WTC11 (cell line): Measurements from ENCODE around the gene CALN1. TPM values are rescaled to one million over a fixed set of nuclear protein-coding genes. Genes with fewer than 3 reads are reported as not detected.

Source experiments
- ATAC-seq: fragments of 200-7000 bp; cut with Tn5 transposase; 2 replicates; pipeline ENCODE4 v1.10.0; 2021; ENCODE audit warnings: mild to moderate bottlenecking, moderate library complexity
- CTCF ChIA-PET: fragments of 300-600 bp; sonication (Branson Sonifier 250); formaldehyde crosslinking; loops from one replicate; lab custom pipeline; 2021; ENCODE audit warnings: antibody characterized with exemption; lab: Charles Lee
- POLR2A ChIA-PET: fragments of 350-600 bp; sonication (Branson Sonifier 250); formaldehyde crosslinking; loops from one replicate; lab custom pipeline; 2021; ENCODE audit warnings: antibody characterized with exemption; lab: Charles Lee
- DNase-seq: peaks from one replicate; pipeline ENCODE4 v3.0.0; 2021; ENCODE audit warnings: low spot score
- H3K27ac Mint-ChIP-seq: 2 replicates; pipeline ENCODE4 v1.8.0; 2021; ENCODE audit warnings: mixed read lengths
- H3K27me3 Mint-ChIP-seq: 2 replicates; pipeline ENCODE4 v1.8.0; 2021; ENCODE audit warnings: low read depth, mild to moderate bottlenecking, moderate library complexity, mixed read lengths
- H3K36me3 Mint-ChIP-seq: 2 replicates; pipeline ENCODE4 v1.8.0; 2021; ENCODE audit warnings: mixed read lengths
- H3K4me1 Mint-ChIP-seq: 2 replicates; pipeline ENCODE4 v1.8.0; 2022; ENCODE audit warnings: mixed read lengths
- H3K4me3 Mint-ChIP-seq: 2 replicates; pipeline ENCODE4 v1.8.0; 2021; ENCODE audit warnings: mild to moderate bottlenecking, moderate library complexity, mixed read lengths
- H3K9me3 Mint-ChIP-seq: 2 replicates; pipeline ENCODE4 v1.8.0; 2021; ENCODE audit warnings: mixed read lengths
- EMX1 ChIP-seq: fragments of 250-450 bp; sonication (Bioruptor Pico); IDR thresholded peaks from 2 replicates; pipeline ENCODE4 v1.8.0; 2021; ENCODE audit warnings: mild to moderate bottlenecking
- ESRRA ChIP-seq: sonication (generic); formaldehyde crosslinking; IDR thresholded peaks from 2 replicates; pipeline ENCODE4 v1.8.1; 2022; ENCODE audit warnings: mild to moderate bottlenecking, missing genetic modification reagents, borderline replicate concordance
- GTF2I ChIP-seq: fragments of 250-450 bp; sonication (Bioruptor Pico); conservative IDR thresholded peaks from 2 replicates; pipeline ENCODE4 v1.4.0; 2021; ENCODE audit warnings: mild to moderate bottlenecking
- JAZF1 ChIP-seq: fragments of 250-450 bp; sonication (Bioruptor Pico); IDR thresholded peaks from 2 replicates; pipeline ENCODE4 v1.9.0; 2021; ENCODE audit warnings: moderate library complexity, mild to moderate bottlenecking, inconsistent platforms
- TCF7 ChIP-seq: sonication (generic); formaldehyde crosslinking; IDR thresholded peaks from 2 replicates; pipeline ENCODE4 v1.8.0; 2022; ENCODE audit warnings: mild to moderate bottlenecking, low read depth, missing genetic modification reagents, moderate library complexity
- ZBTB21 ChIP-seq: sonication (generic); formaldehyde crosslinking; IDR thresholded peaks from 2 replicates; pipeline ENCODE4 v1.8.1; 2023; ENCODE audit warnings: mild to moderate bottlenecking, missing genetic modification reagents, borderline replicate concordance
- total RNA-seq: library from RNA; stranded (reverse); gene quantifications from 3 replicates; pipeline ENCODE4 v1.2.3, GENCODE V29; 2021
- TF ChIP-seq, protein P1 (sequence below): fragments of 250-450 bp; sonication (Bioruptor Pico); conservative IDR thresholded peaks from 2 replicates; pipeline ENCODE4 v1.9.0; 2021; ENCODE audit warnings: mild to moderate bottlenecking
- TF ChIP-seq, protein P2 (sequence below): fragments of 250-450 bp; sonication (Bioruptor Pico); IDR thresholded peaks from 2 replicates; pipeline ENCODE4 v1.9.0; 2021; ENCODE audit warnings: mild to moderate bottlenecking
- TF ChIP-seq, protein P3 (sequence below): sonication (generic); formaldehyde crosslinking; IDR thresholded peaks from 2 replicates; pipeline ENCODE4 v1.8.0; 2023; ENCODE audit warnings: missing genetic modification reagents, mild to moderate bottlenecking, borderline replicate concordance
- TF ChIP-seq, protein P4 (sequence below): fragments of 250-450 bp; sonication (Bioruptor Pico); IDR thresholded peaks from 2 replicates; pipeline ENCODE4 v1.8.0; 2021; ENCODE audit warnings: mild to moderate bottlenecking
- TF ChIP-seq, protein P5 (sequence below): sonication (generic); formaldehyde crosslinking; IDR thresholded peaks from 2 replicates; pipeline ENCODE4 v1.8.1; 2022; ENCODE audit warnings: low read depth, missing genetic modification reagents, borderline replicate concordance
- TF ChIP-seq, protein P6 (sequence below): sonication (generic); formaldehyde crosslinking; IDR thresholded peaks from 2 replicates; pipeline ENCODE4 v1.8.1; 2023; ENCODE audit warnings: mild to moderate bottlenecking, missing genetic modification reagents
- TF ChIP-seq, protein P7 (sequence below): sonication (generic); formaldehyde crosslinking; IDR thresholded peaks from 2 replicates; pipeline ENCODE4 v1.8.1; 2023; ENCODE audit warnings: mild to moderate bottlenecking, moderate library complexity, missing genetic modification reagents

Gene CALN1
- total RNA-seq, 1 experiment from 2014 or later = 10.5 TPM

DNA sequence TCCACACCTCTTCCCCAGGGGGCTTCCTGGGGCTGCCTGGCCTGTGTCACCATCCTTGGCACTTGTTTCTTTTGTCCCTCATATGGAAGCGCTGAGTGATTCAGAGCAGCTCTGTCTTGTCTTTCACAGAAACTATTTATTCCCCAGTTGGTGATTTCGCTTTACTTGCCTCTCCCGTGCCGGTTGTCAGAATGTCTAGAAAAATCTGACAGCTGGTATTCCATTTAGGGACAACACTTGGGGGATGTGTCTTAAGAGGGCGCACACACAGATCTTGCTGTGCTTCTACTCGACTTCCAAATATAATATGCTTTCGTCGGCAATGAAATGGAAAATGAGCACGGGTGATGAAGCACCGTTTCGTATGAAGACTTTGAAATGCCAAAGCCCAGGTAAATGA, 611.8 kb downstream of the CALN1 start:
- Mint-ChIP-seq H3K27ac (no peak overlapping the region), H3K36me3 (no peaks in the 10 kb centered on the region), H3K27me3 (no peaks in the 10 kb centered on the region), H3K4me3 (no peak overlapping the region), H3K4me1 (no peaks in the 10 kb centered on the region), H3K9me3 (no peaks in the 10 kb centered on the region)
- CTCF ChIA-PET = no interaction called here
- POLR2A ChIA-PET = no interaction called here
- TF ChIP-seq, protein P1, sequence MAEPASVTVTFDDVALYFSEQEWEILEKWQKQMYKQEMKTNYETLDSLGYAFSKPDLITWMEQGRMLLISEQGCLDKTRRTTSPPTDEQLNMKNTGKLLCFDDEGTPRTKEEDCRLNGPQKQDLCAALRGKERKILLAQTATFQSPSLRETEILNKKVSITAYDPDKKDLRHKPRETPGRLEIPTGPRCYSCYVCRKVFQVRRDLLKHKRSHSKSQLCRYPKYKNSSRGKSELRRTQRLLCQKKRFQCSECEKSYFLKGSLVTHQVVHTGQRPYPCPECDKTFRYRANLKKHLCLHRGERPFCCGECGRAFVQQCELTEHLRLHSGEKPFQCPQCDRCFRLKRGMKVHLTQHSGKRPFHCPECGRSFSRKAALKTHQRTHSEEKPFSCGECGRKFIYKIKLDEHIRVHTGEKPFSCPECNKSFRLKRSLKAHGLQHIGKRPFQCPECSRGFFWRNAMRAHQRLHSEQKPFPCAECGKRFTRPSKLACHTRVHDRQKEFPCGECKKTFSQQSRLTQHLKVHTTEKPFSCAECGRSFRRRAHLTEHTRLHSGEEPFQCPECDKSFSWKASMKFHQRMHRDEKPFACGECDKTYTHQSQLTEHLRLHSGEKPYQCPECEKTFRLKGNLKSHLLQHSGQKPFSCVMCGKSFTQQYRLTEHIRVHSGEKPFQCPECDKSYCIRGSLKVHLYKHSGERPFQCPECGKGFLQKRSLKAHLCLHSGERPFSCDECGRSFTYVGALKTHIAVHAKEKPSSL (CRISPR knock-in tag) = no peak
- TF ChIP-seq ESRRA (CRISPR knock-in tag) (no peak), EMX1 (CRISPR knock-in tag) (no peak), ZBTB21 (CRISPR knock-in tag) (no peak), GTF2I (CRISPR knock-in tag) (no peak), TCF7 (no peak), JAZF1 (CRISPR knock-in tag) (no peak)
- TF ChIP-seq, protein P2, sequence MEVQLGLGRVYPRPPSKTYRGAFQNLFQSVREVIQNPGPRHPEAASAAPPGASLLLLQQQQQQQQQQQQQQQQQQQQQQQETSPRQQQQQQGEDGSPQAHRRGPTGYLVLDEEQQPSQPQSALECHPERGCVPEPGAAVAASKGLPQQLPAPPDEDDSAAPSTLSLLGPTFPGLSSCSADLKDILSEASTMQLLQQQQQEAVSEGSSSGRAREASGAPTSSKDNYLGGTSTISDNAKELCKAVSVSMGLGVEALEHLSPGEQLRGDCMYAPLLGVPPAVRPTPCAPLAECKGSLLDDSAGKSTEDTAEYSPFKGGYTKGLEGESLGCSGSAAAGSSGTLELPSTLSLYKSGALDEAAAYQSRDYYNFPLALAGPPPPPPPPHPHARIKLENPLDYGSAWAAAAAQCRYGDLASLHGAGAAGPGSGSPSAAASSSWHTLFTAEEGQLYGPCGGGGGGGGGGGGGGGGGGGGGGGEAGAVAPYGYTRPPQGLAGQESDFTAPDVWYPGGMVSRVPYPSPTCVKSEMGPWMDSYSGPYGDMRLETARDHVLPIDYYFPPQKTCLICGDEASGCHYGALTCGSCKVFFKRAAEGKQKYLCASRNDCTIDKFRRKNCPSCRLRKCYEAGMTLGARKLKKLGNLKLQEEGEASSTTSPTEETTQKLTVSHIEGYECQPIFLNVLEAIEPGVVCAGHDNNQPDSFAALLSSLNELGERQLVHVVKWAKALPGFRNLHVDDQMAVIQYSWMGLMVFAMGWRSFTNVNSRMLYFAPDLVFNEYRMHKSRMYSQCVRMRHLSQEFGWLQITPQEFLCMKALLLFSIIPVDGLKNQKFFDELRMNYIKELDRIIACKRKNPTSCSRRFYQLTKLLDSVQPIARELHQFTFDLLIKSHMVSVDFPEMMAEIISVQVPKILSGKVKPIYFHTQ = no peak
- TF ChIP-seq, protein P3, sequence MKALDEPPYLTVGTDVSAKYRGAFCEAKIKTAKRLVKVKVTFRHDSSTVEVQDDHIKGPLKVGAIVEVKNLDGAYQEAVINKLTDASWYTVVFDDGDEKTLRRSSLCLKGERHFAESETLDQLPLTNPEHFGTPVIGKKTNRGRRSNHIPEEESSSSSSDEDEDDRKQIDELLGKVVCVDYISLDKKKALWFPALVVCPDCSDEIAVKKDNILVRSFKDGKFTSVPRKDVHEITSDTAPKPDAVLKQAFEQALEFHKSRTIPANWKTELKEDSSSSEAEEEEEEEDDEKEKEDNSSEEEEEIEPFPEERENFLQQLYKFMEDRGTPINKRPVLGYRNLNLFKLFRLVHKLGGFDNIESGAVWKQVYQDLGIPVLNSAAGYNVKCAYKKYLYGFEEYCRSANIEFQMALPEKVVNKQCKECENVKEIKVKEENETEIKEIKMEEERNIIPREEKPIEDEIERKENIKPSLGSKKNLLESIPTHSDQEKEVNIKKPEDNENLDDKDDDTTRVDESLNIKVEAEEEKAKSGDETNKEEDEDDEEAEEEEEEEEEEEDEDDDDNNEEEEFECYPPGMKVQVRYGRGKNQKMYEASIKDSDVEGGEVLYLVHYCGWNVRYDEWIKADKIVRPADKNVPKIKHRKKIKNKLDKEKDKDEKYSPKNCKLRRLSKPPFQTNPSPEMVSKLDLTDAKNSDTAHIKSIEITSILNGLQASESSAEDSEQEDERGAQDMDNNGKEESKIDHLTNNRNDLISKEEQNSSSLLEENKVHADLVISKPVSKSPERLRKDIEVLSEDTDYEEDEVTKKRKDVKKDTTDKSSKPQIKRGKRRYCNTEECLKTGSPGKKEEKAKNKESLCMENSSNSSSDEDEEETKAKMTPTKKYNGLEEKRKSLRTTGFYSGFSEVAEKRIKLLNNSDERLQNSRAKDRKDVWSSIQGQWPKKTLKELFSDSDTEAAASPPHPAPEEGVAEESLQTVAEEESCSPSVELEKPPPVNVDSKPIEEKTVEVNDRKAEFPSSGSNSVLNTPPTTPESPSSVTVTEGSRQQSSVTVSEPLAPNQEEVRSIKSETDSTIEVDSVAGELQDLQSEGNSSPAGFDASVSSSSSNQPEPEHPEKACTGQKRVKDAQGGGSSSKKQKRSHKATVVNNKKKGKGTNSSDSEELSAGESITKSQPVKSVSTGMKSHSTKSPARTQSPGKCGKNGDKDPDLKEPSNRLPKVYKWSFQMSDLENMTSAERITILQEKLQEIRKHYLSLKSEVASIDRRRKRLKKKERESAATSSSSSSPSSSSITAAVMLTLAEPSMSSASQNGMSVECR (CRISPR knock-in tag) = no peak
- TF ChIP-seq, protein P4, sequence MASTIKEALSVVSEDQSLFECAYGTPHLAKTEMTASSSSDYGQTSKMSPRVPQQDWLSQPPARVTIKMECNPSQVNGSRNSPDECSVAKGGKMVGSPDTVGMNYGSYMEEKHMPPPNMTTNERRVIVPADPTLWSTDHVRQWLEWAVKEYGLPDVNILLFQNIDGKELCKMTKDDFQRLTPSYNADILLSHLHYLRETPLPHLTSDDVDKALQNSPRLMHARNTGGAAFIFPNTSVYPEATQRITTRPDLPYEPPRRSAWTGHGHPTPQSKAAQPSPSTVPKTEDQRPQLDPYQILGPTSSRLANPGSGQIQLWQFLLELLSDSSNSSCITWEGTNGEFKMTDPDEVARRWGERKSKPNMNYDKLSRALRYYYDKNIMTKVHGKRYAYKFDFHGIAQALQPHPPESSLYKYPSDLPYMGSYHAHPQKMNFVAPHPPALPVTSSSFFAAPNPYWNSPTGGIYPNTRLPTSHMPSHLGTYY = no peak
- TF ChIP-seq, protein P5, sequence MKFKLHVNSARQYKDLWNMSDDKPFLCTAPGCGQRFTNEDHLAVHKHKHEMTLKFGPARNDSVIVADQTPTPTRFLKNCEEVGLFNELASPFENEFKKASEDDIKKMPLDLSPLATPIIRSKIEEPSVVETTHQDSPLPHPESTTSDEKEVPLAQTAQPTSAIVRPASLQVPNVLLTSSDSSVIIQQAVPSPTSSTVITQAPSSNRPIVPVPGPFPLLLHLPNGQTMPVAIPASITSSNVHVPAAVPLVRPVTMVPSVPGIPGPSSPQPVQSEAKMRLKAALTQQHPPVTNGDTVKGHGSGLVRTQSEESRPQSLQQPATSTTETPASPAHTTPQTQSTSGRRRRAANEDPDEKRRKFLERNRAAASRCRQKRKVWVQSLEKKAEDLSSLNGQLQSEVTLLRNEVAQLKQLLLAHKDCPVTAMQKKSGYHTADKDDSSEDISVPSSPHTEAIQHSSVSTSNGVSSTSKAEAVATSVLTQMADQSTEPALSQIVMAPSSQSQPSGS = no peak
- TF ChIP-seq, protein P6, sequence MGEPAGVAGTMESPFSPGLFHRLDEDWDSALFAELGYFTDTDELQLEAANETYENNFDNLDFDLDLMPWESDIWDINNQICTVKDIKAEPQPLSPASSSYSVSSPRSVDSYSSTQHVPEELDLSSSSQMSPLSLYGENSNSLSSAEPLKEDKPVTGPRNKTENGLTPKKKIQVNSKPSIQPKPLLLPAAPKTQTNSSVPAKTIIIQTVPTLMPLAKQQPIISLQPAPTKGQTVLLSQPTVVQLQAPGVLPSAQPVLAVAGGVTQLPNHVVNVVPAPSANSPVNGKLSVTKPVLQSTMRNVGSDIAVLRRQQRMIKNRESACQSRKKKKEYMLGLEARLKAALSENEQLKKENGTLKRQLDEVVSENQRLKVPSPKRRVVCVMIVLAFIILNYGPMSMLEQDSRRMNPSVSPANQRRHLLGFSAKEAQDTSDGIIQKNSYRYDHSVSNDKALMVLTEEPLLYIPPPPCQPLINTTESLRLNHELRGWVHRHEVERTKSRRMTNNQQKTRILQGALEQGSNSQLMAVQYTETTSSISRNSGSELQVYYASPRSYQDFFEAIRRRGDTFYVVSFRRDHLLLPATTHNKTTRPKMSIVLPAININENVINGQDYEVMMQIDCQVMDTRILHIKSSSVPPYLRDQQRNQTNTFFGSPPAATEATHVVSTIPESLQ (CRISPR knock-in tag) = no peak
- TF ChIP-seq, protein P7, sequence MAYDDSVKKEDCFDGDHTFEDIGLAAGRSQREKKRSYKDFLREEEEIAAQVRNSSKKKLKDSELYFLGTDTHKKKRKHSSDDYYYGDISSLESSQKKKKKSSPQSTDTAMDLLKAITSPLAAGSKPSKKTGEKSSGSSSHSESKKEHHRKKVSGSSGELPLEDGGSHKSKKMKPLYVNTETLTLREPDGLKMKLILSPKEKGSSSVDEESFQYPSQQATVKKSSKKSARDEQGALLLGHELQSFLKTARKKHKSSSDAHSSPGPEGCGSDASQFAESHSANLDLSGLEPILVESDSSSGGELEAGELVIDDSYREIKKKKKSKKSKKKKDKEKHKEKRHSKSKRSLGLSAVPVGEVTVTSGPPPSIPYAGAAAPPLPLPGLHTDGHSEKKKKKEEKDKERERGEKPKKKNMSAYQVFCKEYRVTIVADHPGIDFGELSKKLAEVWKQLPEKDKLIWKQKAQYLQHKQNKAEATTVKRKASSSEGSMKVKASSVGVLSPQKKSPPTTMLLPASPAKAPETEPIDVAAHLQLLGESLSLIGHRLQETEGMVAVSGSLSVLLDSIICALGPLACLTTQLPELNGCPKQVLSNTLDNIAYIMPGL = no peak
- no peak for DNase-seq
- ATAC-seq = no peak
